Type B pancreatic cell (in vitro differentiated cells): ENCODE measurements around the gene TCF4. TPM values are rescaled to one million over a fixed set of nuclear protein-coding genes. Genes with fewer than 3 reads are reported as not detected.

Source experiments
- DNase-seq: peaks from one replicate; pipeline ENCODE4 v3.0.0; 2021; ENCODE audit warnings: mixed read lengths; ENCODE audit not compliant: unreplicated experiment; ENCODE audit errors: extremely low spot score
- H3K27ac Mint-ChIP-seq: 2 replicates; pipeline ENCODE4 v1.8.0; 2021; ENCODE audit warnings: mild to moderate bottlenecking, mixed read lengths
- H3K27me3 Mint-ChIP-seq: 2 replicates; pipeline ENCODE4 v1.8.0; 2021; ENCODE audit warnings: mixed read lengths
- H3K36me3 Mint-ChIP-seq: 2 replicates; pipeline ENCODE4 v1.8.0; 2021; ENCODE audit warnings: mixed read lengths
- H3K4me1 Mint-ChIP-seq: one replicate; pipeline ENCODE4 v1.8.0; 2021; ENCODE audit warnings: mixed read lengths; ENCODE audit not compliant: unreplicated experiment
- H3K4me3 Mint-ChIP-seq: 2 replicates; pipeline ENCODE4 v1.8.0; 2021; ENCODE audit warnings: mild to moderate bottlenecking, mixed read lengths
- H3K9me3 Mint-ChIP-seq: 2 replicates; pipeline ENCODE4 v1.8.0; 2021; ENCODE audit warnings: mixed read lengths
- total RNA-seq: library from RNA; stranded (reverse); gene quantifications from 2 replicates; pipeline ENCODE4 v1.2.1, GENCODE V29; 2021; ENCODE audit warnings: low replicate concordance
- TF ChIP-seq, protein P1 (sequence below): fragments of 200-600 bp; sonication (generic); conservative IDR thresholded peaks from 2 replicates; pipeline ENCODE4 v1.5.0; 2021; ENCODE audit warnings: antibody characterized with exemption, mild to moderate bottlenecking

The TCF4 gene
- total RNA-seq, 1 donor from 2014 or later, result 189 TPM

DNA sequence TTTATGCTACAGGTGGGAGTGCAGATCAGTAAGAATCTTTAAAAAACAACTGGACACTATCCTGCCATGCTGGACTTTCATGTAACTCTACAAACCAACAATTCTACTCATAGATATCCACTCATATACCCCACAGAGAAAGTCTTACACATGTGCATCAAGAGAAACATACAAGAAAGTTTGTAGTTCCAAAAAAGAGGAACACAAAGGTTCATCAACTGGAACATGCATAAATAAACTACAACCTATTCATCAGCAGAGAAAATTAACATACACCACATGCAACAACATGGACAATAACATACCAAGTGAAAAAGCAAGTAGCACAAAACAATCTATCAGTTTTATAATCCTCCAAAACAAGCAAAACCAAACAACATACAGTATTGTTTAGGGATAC is 17.0 kb downstream of the TCF4 start:
- TF ChIP-seq, protein P1, sequence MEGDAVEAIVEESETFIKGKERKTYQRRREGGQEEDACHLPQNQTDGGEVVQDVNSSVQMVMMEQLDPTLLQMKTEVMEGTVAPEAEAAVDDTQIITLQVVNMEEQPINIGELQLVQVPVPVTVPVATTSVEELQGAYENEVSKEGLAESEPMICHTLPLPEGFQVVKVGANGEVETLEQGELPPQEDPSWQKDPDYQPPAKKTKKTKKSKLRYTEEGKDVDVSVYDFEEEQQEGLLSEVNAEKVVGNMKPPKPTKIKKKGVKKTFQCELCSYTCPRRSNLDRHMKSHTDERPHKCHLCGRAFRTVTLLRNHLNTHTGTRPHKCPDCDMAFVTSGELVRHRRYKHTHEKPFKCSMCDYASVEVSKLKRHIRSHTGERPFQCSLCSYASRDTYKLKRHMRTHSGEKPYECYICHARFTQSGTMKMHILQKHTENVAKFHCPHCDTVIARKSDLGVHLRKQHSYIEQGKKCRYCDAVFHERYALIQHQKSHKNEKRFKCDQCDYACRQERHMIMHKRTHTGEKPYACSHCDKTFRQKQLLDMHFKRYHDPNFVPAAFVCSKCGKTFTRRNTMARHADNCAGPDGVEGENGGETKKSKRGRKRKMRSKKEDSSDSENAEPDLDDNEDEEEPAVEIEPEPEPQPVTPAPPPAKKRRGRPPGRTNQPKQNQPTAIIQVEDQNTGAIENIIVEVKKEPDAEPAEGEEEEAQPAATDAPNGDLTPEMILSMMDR, result no peak
- Mint-ChIP-seq H3K4me1 (no peaks in the 10 kb centered on the region), H3K27me3 (no peaks in the 10 kb centered on the region), H3K9me3 (peaks cover 6% of the 10 kb centered on the region), H3K36me3 (peaks cover 39% of the 10 kb centered on the region), H3K27ac (no peak overlapping the region), H3K4me3 (no peak overlapping the region)
- no peak for DNase-seq

DNA sequence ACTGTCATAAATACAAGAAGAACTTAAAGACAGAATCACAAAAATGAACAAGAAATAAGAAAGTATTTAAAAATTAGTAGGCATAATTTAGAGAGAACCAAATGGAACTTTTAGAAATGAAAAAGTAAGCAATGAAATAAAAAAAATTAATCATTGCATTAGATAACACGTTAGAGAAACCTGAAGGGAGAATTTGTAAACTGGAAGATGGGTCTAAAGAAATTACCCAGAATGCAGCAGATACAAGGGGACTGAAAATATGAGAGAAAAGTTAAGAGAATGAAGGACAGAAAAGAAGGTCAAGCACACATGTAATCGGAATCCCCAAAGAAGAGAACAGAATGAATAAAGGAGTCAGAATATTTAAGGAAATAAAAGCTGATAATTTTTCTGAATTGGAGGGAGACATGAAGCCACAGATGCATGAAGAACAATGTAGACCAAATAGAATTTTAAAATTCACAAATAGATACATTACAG is 21.5 kb downstream of the TCF4 start:
- Mint-ChIP-seq H3K36me3 (peaks cover 40% of the 10 kb centered on the region), H3K4me1 (no peaks in the 10 kb centered on the region)

DNA sequence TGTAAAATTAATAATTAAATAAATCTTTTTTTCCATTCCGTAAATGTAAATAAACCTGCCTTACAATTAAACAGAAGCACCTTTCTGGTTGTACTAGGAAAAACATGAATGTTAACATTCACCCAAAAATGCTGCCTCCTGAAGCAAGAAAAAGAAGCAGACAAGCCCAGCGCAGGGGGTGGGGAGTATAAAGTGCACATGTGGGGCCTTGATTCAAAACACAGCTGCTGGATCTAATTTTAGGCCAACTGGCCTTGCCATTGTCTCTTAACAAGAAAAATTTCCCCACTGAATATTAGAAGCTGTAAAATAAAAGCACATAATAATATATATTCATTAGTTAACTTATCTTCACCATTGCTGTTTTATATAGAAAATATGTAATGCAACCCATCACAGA is 28.3 kb downstream of the TCF4 start:
- H3K36me3 Mint-ChIP-seq, result peaks cover 23% of the 10 kb centered on the region
- H3K27me3 Mint-ChIP-seq, result no peaks in the 10 kb centered on the region
- no peak for DNase-seq
- H3K9me3 Mint-ChIP-seq, result no peaks in the 10 kb centered on the region
- H3K4me1 Mint-ChIP-seq, result no peaks in the 10 kb centered on the region
- no peak overlapping the region for H3K27ac Mint-ChIP-seq
- no peak overlapping the region for H3K4me3 Mint-ChIP-seq
- TF ChIP-seq, protein P1, result no peak

More for the DNA sequence above, 21.5 kb downstream of the TCF4 start:
- no peak overlapping the region for H3K27ac Mint-ChIP-seq
- TF ChIP-seq, protein P1, result no peak
- no peak overlapping the region for H3K4me3 Mint-ChIP-seq
- H3K27me3 Mint-ChIP-seq, result no peaks in the 10 kb centered on the region
- H3K9me3 Mint-ChIP-seq, result peaks cover 6% of the 10 kb centered on the region
- DNase-seq, result no peak

DNA sequence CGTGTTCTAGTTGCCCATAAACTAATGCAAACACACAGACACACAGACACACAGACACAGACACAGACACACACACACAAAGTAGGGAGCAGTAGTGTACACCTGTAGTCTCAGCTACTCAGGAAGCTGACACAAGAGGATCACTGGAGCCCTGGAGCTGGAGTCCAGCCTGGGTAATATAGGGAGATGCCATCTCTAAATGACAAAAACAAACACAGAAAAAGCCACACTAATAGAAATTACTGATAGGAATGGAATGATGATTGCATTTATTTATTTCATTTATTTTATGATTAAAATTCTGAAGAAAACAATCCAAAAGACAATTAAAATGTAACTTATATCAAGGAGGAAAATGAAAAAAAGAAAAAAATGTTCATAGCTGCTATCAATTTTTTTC is 30.8 kb downstream of the TCF4 start:
- no peaks in the 10 kb centered on the region for H3K27me3 Mint-ChIP-seq
- H3K27ac Mint-ChIP-seq, result no peak overlapping the region
- no peak for DNase-seq
- no peak overlapping the region for H3K4me3 Mint-ChIP-seq
- H3K9me3 Mint-ChIP-seq, result no peaks in the 10 kb centered on the region
- no peaks in the 10 kb centered on the region for H3K4me1 Mint-ChIP-seq
- H3K36me3 Mint-ChIP-seq, result peaks cover 12% of the 10 kb centered on the region
- TF ChIP-seq, protein P1, result no peak

DNA sequence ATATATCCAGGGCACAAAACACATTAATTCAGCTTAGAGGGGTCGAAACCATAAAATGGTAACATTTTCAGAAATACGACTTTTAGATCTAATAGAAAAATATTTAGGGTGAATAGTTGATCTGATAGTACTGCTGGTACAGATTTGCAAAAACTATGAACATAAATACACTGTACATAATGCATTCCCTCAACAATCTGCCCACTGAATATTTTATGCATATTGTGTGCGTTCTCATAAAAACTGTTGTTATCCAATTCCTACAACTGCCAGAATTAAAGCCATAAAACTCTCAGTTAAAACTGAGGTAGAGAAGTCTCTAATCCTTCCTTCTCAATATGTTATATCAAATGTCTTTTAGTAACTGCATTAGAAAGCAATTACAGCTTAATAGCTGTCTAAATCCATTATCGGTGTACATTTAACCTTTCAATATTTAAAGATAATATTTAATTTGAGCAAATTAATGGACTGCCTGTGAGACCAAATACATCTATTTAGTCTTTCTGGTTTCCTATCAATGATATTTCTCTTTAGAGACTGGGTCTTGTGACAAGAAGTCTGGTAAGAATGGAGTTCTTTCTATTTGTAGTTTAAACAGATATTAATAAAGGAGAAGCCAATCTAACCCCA is 32.5 kb downstream of the TCF4 start:
- Mint-ChIP-seq H3K4me3 (no peak overlapping the region), H3K4me1 (peaks cover 8% of the 10 kb centered on the region), H3K36me3 (peaks cover 25% of the 10 kb centered on the region), H3K9me3 (peaks cover 5% of the 10 kb centered on the region), H3K27me3 (no peaks in the 10 kb centered on the region), H3K27ac (no peak overlapping the region)
- no peak for DNase-seq
- TF ChIP-seq, protein P1, result no peak
